Nephron (organoid): Measurements from ENCODE around the gene DLGAP4.
A peak's percentile ranks its signal among the peaks of the same experiment; 100 is the strongest.

Source experiments
- H3K27ac Mint-ChIP-seq, 3 experiments: 2 replicates each; pipeline ENCODE4 v1.8.0; 2020; ENCODE audit warnings: mixed read lengths in 3 of 3, mild to moderate bottlenecking in 2 of 3, moderate library complexity in 1 of 3
- H3K27me3 Mint-ChIP-seq: 2 replicates; pipeline ENCODE4 v1.8.0; 2021; ENCODE audit warnings: low read depth, mild to moderate bottlenecking, moderate library complexity, mixed read lengths
- H3K36me3 Mint-ChIP-seq: 2 replicates; pipeline ENCODE4 v1.8.0; 2020; ENCODE audit warnings: low read depth, mixed read lengths
- H3K4me1 Mint-ChIP-seq: 2 replicates; pipeline ENCODE4 v1.8.0; 2020; ENCODE audit warnings: mixed read lengths
- H3K4me3 Mint-ChIP-seq, 3 experiments: 2 replicates each; pipeline ENCODE4 v1.8.0; 2020; ENCODE audit warnings: mild to moderate bottlenecking in 3 of 3, mixed read lengths in 3 of 3, moderate library complexity in 2 of 3
- H3K9me3 Mint-ChIP-seq: 2 replicates; pipeline ENCODE4 v1.8.0; 2020; ENCODE audit warnings: mixed read lengths
- TF ChIP-seq, protein P1 (sequence below), 3 experiments: fragments of 200-600 bp; sonication (generic); IDR thresholded peaks; one replicate each; pipeline ENCODE4 v1.5.0; 2021; ENCODE audit warnings: antibody characterized with exemption in 3 of 3; ENCODE audit not compliant: unreplicated experiment in 3 of 3

Gene DLGAP4

GRCh38 chr20:36264426-36265246, 41.5 kb upstream of the DLGAP4 start:
- no peaks in the 10 kb centered on the region for H3K9me3 Mint-ChIP-seq
- no peak overlapping the region for H3K4me3 Mint-ChIP-seq
- H3K27me3 Mint-ChIP-seq = no peaks in the 10 kb centered on the region
- TF ChIP-seq, protein P1, sequence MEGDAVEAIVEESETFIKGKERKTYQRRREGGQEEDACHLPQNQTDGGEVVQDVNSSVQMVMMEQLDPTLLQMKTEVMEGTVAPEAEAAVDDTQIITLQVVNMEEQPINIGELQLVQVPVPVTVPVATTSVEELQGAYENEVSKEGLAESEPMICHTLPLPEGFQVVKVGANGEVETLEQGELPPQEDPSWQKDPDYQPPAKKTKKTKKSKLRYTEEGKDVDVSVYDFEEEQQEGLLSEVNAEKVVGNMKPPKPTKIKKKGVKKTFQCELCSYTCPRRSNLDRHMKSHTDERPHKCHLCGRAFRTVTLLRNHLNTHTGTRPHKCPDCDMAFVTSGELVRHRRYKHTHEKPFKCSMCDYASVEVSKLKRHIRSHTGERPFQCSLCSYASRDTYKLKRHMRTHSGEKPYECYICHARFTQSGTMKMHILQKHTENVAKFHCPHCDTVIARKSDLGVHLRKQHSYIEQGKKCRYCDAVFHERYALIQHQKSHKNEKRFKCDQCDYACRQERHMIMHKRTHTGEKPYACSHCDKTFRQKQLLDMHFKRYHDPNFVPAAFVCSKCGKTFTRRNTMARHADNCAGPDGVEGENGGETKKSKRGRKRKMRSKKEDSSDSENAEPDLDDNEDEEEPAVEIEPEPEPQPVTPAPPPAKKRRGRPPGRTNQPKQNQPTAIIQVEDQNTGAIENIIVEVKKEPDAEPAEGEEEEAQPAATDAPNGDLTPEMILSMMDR (IDR thresholded peaks at IDR 0.05; ENCODE audit: unreplicated experiment in 3 of 3) = no peak
- peaks cover 31% of the 10 kb centered on the region for H3K4me1 Mint-ChIP-seq
- no peaks in the 10 kb centered on the region for H3K36me3 Mint-ChIP-seq
- no peak overlapping the region for H3K27ac Mint-ChIP-seq

- Mint-ChIP-seq H3K9me3 (no peaks in the 10 kb centered on the region), H3K27me3 (no peaks in the 10 kb centered on the region), H3K4me3 (no peak overlapping the region), H3K4me1 (peaks cover 24% of the 10 kb centered on the region), H3K27ac (no peak overlapping the region), H3K36me3 (no peaks in the 10 kb centered on the region)
- TF ChIP-seq, protein P1 (IDR thresholded peaks at IDR 0.05; ENCODE audit: unreplicated experiment in 3 of 3) = no peak
These were observed 40.0 kb upstream of the DLGAP4 start for GRCh38 chr20:36266189-36266588.

GRCh38 chr20:36267605-36268381, 38.3 kb upstream of the DLGAP4 start:
- Mint-ChIP-seq H3K9me3 (no peaks in the 10 kb centered on the region), H3K4me3 (no peak overlapping the region), H3K36me3 (no peaks in the 10 kb centered on the region), H3K27me3 (no peaks in the 10 kb centered on the region), H3K4me1 (peaks cover 17% of the 10 kb centered on the region), H3K27ac (peak overlapping the region; percentile 35 to 84 (median 67))
- TF ChIP-seq, protein P1 (IDR thresholded peaks at IDR 0.05; ENCODE audit: unreplicated experiment in 3 of 3) = no peak

GRCh38 chr20:36268440-36269342, 37.4 kb upstream of the DLGAP4 start:
- H3K4me3 Mint-ChIP-seq = peak overlapping the region in 1 of 3 experiments; percentile 68
- no peaks in the 10 kb centered on the region for H3K9me3 Mint-ChIP-seq
- H3K27me3 Mint-ChIP-seq = no peaks in the 10 kb centered on the region
- peak overlapping the region; percentile 67 to 88 (median 84) for H3K27ac Mint-ChIP-seq
- TF ChIP-seq, protein P1 (IDR thresholded peaks at IDR 0.05; ENCODE audit: unreplicated experiment in 3 of 3) = no peak
- peaks cover 17% of the 10 kb centered on the region for H3K4me1 Mint-ChIP-seq
- H3K36me3 Mint-ChIP-seq = no peaks in the 10 kb centered on the region

DNA sequence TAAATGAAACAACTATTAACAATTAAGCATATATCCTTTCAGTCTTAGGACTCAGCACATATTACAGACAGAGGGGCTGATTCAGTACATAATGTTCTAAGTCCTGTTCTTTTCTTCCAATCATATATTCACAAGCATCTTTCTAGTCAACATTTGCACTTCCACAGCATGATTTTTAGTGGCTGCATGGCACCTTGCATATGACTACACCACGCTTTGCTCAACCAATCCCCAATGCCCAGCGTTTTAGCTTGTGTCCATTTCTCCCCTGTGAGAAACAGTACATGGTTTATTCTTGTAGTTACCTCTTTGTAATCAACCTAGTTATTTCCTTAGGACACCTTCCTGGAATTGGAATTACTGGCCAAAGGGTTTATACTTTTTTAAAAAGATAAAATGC, 36.6 kb upstream of the DLGAP4 start:
- TF ChIP-seq, protein P1 (IDR thresholded peaks at IDR 0.05; ENCODE audit: unreplicated experiment in 3 of 3) = no peak
- no peaks in the 10 kb centered on the region for H3K36me3 Mint-ChIP-seq
- no peak overlapping the region for H3K4me3 Mint-ChIP-seq

More for the DNA sequence above, 36.6 kb upstream of the DLGAP4 start:
- Mint-ChIP-seq H3K27me3 (peaks cover 3% of the 10 kb centered on the region), H3K27ac (no peak overlapping the region), H3K9me3 (no peaks in the 10 kb centered on the region), H3K4me1 (peaks cover 23% of the 10 kb centered on the region)
